ENCODE measurements around the gene DEPDC1B. TPM values are rescaled to one million over a fixed set of nuclear protein-coding genes. Genes with fewer than 3 reads are reported as not detected.
A peak's percentile ranks its signal among the peaks of the same experiment; 100 is the strongest.

Gene DEPDC1B
- total and polyA plus RNA-seq, 2 experiments from 2014 or later: 38.3 to 67.9 TPM

- Histone ChIP-seq H4K20me1 (replicated peaks; ENCODE audit: insufficient read depth) (peaks cover 21% of the 10 kb centered on the region), H2AFZ (no peak overlapping the region), H3K9me2 (ENCODE audit: insufficient read depth) (no peaks in the 10 kb centered on the region), H3F3A (replicated peaks; ENCODE audit: low read depth) (no peaks in the 10 kb centered on the region), H3K4me3 (no peak overlapping the region), H3K4me2 (no peak overlapping the region), H3K27me3 (ENCODE audit: insufficient read depth) (no peaks in the 10 kb centered on the region), H3K4me1 (ENCODE audit: insufficient read depth) (no peaks in the 10 kb centered on the region; the same call in 1 of the 2 replicates), H3K27ac (ENCODE audit: low read depth) (no peak overlapping the region), H3K79me2 (replicated peaks; ENCODE audit: insufficient read depth) (peaks cover 85% of the 10 kb centered on the region), H3K36me3 (ENCODE audit: insufficient read depth) (no peaks in the 10 kb centered on the region)
- Mint-ChIP-seq H3K4me3 (no peak overlapping the region), H3K27ac (peak overlapping the region; percentile 58; the same call in 1 of the 2 replicates), H3K4me1 (peaks cover 16% of the 10 kb centered on the region), H3K9me3 (no peaks in the 10 kb centered on the region), H3K27me3 (ENCODE audit: insufficient read depth, low read depth, poor library complexity) (peaks cover 9% of the 10 kb centered on the region), H3K36me3 (ENCODE audit: low read depth) (no peaks in the 10 kb centered on the region)
- TF ChIP-seq ZNF114 (CRISPR knock-in tag; IDR thresholded peaks at IDR 0.05): no peak
- TF ChIP-seq, protein P1, sequence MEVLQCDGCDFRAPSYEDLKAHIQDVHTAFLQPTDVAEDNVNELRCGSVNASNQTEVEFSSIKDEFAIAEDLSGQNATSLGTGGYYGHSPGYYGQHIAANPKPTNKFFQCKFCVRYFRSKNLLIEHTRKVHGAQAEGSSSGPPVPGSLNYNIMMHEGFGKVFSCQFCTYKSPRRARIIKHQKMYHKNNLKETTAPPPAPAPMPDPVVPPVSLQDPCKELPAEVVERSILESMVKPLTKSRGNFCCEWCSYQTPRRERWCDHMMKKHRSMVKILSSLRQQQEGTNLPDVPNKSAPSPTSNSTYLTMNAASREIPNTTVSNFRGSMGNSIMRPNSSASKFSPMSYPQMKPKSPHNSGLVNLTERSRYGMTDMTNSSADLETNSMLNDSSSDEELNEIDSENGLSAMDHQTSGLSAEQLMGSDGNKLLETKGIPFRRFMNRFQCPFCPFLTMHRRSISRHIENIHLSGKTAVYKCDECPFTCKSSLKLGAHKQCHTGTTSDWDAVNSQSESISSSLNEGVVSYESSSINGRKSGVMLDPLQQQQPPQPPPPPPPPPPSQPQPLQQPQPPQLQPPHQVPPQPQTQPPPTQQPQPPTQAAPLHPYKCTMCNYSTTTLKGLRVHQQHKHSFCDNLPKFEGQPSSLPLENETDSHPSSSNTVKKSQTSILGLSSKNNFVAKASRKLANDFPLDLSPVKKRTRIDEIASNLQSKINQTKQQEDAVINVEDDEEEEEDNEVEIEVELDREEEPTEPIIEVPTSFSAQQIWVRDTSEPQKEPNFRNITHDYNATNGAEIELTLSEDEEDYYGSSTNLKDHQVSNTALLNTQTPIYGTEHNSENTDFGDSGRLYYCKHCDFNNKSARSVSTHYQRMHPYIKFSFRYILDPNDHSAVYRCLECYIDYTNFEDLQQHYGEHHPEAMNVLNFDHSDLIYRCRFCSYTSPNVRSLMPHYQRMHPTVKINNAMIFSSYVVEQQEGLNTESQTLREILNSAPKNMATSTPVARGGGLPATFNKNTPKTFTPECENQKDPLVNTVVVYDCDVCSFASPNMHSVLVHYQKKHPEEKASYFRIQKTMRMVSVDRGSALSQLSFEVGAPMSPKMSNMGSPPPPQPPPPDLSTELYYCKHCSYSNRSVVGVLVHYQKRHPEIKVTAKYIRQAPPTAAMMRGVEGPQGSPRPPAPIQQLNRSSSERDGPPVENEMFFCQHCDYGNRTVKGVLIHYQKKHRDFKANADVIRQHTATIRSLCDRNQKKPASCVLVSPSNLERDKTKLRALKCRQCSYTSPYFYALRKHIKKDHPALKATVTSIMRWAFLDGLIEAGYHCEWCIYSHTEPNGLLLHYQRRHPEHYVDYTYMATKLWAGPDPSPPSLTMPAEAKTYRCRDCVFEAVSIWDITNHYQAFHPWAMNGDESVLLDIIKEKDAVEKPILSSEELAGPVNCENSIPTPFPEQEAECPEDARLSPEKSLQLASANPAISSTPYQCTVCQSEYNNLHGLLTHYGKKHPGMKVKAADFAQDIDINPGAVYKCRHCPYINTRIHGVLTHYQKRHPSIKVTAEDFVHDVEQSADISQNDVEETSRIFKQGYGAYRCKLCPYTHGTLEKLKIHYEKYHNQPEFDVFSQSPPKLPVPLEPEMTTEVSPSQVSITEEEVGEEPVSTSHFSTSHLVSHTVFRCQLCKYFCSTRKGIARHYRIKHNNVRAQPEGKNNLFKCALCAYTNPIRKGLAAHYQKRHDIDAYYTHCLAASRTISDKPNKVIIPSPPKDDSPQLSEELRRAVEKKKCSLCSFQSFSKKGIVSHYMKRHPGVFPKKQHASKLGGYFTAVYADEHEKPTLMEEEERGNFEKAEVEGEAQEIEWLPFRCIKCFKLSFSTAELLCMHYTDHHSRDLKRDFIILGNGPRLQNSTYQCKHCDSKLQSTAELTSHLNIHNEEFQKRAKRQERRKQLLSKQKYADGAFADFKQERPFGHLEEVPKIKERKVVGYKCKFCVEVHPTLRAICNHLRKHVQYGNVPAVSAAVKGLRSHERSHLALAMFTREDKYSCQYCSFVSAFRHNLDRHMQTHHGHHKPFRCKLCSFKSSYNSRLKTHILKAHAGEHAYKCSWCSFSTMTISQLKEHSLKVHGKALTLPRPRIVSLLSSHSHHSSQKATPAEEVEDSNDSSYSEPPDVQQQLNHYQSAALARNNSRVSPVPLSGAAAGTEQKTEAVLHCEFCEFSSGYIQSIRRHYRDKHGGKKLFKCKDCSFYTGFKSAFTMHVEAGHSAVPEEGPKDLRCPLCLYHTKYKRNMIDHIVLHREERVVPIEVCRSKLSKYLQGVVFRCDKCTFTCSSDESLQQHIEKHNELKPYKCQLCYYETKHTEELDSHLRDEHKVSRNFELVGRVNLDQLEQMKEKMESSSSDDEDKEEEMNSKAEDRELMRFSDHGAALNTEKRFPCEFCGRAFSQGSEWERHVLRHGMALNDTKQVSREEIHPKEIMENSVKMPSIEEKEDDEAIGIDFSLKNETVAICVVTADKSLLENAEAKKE (CRISPR knock-in tag; IDR thresholded peaks at IDR 0.05): no peak
- TF ChIP-seq NANOG (IDR thresholded peaks at IDR 0.05; ENCODE audit: borderline replicate concordance): no peak
- TF ChIP-seq STAT1 (IDR thresholded peaks at IDR 0.05; ENCODE audit: unreplicated experiment): no peak
- no peak for TF ChIP-seq POLR2AphosphoS5 (IDR thresholded peaks at IDR 0.05; ENCODE audit: low read depth)
- TF ChIP-seq, protein P2, sequence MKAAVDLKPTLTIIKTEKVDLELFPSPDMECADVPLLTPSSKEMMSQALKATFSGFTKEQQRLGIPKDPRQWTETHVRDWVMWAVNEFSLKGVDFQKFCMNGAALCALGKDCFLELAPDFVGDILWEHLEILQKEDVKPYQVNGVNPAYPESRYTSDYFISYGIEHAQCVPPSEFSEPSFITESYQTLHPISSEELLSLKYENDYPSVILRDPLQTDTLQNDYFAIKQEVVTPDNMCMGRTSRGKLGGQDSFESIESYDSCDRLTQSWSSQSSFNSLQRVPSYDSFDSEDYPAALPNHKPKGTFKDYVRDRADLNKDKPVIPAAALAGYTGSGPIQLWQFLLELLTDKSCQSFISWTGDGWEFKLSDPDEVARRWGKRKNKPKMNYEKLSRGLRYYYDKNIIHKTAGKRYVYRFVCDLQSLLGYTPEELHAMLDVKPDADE (IDR thresholded peaks at IDR 0.05): no peak
- no peak for TF ChIP-seq ZNF331 (CRISPR knock-in tag; IDR thresholded peaks at IDR 0.05; ENCODE audit: low read depth)
- TF ChIP-seq CTCF (conservative IDR thresholded peaks at IDR 0.05; ENCODE audit: low read depth in 2 of 2): no peak
- TF ChIP-seq JUNB (IDR thresholded peaks at IDR 0.05; ENCODE audit: unreplicated experiment): no peak
- TF ChIP-seq EZH2 (IDR thresholded peaks at IDR 0.05; ENCODE audit: low read depth, unreplicated experiment): no peak
- TF ChIP-seq EZH2phosphoT487 (IDR thresholded peaks at IDR 0.05; ENCODE audit: unreplicated experiment): no peak
- TF ChIP-seq CREB1 (CRISPR knock-in tag; IDR thresholded peaks at IDR 0.05; ENCODE audit: low read depth): no peak
- TF ChIP-seq REST (IDR thresholded peaks at IDR 0.05; ENCODE audit: unreplicated experiment): no peak
- ATAC-seq (no peak), DNase-seq (ENCODE audit: low spot score) (no peak)
Measured at GRCh38 chr5:60672693-60673264, 27.2 kb downstream of the DEPDC1B start.

Measured in GM23338 (cell line).